Cardiac fibroblast (primary cell): ENCODE results near the gene CTSE.
"Not testable (repeated sequence)": the region's sequence is repeated elsewhere in the genome, so short reads cannot be mapped to it uniquely, and the experiment has no call there.

Source experiments
- DNase-seq, 2 donors: peaks; one replicate each; pipeline versions ENCODE4 v3.0.0 to v3.0.0-alpha.2; 2010; ENCODE audit warnings: low read depth in 2 of 2
- H3K4me3 ChIP-seq, 2 donors: replicated peaks in 1 of 2; 1 replicate in 1 of 2; 2 replicates in 1 of 2; pipeline ENCODE4 v1.5.1; 2011; ENCODE audit warnings: low read depth in 2 of 2, low read length in 2 of 2, mild to moderate bottlenecking in 2 of 2, moderate library complexity in 1 of 2
- TF ChIP-seq, protein P1 (sequence below): IDR thresholded peaks from one replicate; pipeline ENCODE4 v1.5.1; 2011; ENCODE audit warnings: low read depth, mild to moderate bottlenecking, low read length, inconsistent platforms

CTSE gene

DNA sequence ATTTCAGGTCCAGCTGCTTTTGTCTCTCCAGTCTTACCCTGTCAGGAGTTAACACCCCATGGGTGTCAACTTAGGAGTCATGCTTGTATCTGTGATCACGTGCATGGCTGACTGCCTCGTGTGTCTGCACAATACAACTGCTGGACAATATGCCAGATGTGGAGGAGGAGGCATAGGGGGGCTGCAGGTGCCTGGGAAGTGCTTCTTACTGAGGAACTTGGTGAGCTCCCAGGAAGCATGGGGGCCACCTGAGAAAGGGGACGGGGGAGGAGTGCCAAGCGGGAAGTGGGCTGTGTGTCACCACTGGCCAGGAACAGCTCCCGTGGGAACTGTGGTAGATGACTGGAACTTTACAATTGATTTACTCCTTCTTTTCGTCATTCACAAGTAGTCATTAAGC lies 38.8 kb upstream of the CTSE start:
- no peak overlapping the region for H3K4me3 ChIP-seq
- peak in 1 of 2 donors; percentile 17 for DNase-seq
- TF ChIP-seq, protein P1, sequence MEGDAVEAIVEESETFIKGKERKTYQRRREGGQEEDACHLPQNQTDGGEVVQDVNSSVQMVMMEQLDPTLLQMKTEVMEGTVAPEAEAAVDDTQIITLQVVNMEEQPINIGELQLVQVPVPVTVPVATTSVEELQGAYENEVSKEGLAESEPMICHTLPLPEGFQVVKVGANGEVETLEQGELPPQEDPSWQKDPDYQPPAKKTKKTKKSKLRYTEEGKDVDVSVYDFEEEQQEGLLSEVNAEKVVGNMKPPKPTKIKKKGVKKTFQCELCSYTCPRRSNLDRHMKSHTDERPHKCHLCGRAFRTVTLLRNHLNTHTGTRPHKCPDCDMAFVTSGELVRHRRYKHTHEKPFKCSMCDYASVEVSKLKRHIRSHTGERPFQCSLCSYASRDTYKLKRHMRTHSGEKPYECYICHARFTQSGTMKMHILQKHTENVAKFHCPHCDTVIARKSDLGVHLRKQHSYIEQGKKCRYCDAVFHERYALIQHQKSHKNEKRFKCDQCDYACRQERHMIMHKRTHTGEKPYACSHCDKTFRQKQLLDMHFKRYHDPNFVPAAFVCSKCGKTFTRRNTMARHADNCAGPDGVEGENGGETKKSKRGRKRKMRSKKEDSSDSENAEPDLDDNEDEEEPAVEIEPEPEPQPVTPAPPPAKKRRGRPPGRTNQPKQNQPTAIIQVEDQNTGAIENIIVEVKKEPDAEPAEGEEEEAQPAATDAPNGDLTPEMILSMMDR = no peak

DNA sequence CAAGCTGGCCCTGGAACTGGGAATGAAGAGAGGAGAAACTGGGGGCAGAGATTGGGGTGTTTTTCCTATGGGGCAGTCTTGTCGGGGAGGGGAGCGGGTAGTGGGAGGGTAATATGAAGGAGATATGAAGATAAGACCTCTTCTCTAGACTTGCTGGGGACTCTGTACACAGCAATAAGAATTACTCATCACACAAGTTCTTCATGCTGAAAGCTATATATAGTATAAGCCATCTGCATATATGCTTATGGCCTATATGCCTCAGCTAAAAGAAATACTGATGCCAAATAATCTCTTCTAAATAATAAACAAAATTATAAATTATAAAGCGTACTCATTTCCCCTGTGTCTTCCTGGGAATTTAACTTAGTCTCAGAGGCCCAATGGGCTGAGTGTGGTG lies 37.1 kb upstream of the CTSE start:
- TF ChIP-seq, protein P1 = no peak

DNA sequence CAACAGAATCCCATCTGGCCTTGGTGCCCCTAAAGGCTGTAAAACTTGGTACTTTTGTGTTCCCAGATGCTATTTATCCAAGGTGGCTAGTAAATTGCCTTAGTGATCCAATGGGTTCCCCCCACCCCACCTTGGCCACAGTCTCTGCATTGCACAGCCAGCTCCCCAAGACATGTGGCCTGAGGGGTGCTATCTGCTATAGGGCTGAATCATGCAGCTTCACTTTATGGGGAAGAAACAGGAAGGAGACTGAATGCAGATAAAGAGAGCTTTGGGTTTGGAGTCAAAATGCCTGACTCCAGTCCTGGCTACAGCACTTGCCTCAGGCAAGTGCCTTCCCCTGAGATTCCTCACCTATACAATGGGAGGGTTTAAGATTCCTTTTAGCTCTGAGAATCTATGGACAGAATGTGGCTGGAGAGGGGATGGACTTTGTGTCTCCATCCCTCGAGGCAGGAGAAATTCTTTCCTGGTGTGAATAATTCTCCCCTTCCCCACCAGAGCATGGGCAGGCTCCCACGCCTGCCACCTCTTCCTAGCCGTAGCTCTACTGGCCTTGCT lies 35.7 kb upstream of the CTSE start:
- no peak overlapping the region for H3K4me3 ChIP-seq
- no peak for DNase-seq
- TF ChIP-seq, protein P1 = no peak

More for the DNA sequence above, 37.1 kb upstream of the CTSE start:
- no peak overlapping the region for H3K4me3 ChIP-seq
- DNase-seq = no peak

DNA sequence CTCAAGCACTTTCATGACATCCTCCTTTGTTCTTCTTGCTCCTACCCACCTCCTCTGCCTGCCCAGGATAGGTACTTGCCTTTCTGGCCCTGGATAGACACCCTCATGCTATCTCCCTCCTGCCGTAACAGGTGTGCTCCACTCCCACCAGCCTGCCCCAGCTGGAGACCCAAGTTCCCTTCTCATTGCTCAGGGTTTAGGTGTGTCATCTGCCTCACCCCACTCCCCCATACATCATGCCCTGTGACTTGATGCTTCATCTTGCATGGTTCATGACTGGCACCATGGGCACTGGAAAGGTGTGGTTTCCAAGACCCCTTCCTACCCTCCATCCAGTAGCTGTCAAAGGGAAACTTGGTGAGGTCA lies 35.2 kb upstream of the CTSE start:
- H3K4me3 ChIP-seq = no peak overlapping the region
- DNase-seq = no peak
- TF ChIP-seq, protein P1 = no peak

DNA sequence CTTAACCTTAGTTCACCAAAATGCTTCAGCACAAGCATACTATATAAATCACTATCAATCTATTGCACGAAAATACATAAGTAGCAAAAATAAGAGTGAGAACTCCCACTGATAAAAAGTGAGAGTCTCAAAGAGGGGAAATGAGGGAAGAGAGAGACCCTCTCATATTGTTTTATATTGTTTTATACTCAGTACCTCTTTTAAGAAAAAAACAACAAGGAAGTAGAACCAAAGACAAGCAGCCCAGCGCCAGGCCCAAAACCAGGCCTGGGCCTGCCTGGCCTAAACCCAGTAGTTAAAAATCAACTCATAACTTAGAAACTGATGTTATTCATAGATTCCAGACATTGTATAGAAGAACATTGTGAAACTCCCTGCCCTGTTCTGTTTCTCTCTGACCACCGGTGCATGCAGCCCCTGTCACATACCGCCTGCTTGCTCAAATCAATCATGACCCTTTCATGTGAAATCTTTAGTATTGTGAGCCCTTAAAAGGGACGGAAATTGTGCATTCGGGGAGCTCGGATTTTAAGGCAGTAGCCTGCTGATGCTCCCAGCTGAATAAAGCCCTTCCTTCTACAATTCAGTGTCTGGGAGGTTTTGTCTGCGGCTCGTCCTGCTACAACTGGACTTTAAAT lies 34.7 kb upstream of the CTSE start:
- H3K4me3 ChIP-seq, DNase-seq: not testable (repeated sequence)

DNA sequence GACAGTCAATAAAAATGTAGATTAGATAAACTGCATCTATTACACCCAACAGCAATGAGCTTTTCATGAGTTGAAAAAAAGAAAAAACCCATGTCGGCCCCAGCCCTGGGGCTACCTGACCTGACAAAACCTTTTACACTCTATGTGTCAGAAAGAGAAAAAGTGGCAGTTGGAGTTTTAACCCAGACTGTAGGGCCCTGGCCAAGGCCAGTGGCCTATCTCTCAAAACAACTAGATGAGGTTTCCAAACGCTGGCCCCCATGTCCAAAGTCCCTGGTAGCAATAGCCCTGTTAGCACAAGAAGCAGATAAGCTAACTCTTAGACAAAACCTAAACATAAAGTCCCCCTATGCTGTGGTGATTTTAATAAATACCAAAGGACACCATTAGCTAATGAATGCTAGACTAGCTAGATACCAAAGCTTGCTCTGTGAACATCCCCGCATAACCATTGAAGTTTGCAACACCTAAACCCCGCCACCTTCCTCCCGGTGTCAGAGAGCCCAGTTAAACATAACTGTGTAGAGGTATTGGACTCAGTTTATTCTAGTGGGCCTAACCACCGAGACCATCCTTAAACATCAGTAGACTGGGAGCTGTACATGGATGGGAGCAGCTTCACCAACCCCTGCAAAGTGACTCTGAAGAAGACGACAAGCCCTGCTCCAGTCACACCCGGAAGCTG lies 32.1 kb upstream of the CTSE start:
- DNase-seq, H3K4me3 ChIP-seq: not testable (repeated sequence)

DNA sequence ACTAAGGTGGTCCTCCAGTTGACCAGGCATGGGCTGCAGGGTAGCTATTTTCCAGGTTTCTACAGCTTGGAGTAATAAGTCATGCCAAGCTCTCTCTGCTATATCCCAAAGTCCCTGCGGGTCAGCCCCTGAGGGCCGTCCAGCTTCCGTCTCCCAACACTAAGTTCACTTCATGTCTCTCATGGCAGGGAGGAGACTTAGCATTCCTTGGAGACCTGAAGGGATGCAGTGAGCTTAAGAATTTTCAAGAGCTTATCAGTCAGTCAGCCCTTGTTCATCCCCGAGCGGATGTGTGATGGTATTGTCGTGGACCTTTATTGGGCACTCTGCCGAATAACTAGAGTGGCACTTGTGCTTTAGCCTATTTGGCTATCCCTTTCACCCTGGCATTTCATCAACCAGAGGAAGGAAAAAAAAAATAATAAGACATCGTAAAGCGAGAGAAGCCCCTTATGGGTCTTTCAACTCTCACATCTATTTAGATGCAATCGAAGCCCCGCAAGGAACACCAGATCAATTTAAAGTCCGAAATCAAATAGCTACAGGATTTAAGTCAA lies 31.5 kb upstream of the CTSE start:
- H3K4me3 ChIP-seq, DNase-seq: not testable (repeated sequence)

DNA sequence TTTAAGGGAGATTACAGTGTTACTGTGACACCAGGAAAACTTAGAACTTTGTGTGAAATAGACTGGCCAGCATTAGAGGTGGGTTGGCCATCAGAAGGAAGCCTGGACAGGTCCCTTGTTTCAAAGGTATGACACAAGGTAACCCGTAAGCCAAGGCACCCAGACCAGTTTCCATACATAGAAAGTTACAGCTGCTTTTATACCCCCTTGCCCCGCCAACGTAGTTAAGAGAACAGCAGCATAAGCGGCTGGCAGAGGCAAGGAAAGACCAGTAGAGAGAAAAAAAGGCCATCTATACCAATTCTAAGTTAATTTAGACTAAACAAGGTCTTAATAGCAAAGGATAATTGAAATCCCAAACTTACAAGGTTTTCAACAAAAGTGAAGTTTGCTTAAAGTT lies 29.9 kb upstream of the CTSE start:
- not testable (repeated sequence) for H3K4me3 ChIP-seq, DNase-seq

DNA sequence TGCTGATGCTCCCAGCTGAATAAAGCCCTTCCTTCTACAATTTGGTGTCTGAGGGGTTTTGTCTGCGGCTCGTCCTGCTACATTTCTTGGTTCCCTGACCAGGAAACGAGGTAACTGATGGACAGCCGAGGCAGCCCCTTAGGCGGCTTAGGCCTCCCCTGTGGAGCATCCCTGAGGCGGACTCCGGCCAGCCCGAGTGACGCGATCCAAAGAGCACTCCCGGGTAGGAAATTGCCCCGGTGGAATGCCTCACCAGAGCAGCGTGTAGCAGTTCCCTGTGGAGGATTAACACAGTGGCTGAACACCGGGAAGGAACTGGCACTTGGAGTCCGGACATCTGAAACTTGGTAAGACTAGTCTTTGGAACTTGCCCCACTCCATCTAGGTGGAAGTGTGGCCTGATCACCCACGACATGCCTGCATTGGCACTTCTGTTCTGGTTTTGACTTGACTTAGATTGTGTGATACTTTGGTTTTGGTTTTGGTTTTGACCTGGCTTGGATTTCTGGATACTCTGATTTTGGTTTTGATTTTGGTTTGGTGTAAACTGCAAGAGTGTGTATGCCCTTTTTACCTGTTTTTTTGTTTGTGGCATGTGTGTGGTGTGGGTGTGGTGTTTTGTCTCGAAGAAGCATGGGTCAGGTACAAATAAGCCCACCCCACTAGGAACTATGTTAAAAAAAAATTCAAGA lies 29.4 kb upstream of the CTSE start, which contains the start of gene RHEX:
Gene RHEX (plus strand): TSS at position 255 of the 692 bp plus-strand sequence. CDS start 44,656 bp downstream, outside the sequence.
- DNase-seq, H3K4me3 ChIP-seq: not testable (repeated sequence)

DNA sequence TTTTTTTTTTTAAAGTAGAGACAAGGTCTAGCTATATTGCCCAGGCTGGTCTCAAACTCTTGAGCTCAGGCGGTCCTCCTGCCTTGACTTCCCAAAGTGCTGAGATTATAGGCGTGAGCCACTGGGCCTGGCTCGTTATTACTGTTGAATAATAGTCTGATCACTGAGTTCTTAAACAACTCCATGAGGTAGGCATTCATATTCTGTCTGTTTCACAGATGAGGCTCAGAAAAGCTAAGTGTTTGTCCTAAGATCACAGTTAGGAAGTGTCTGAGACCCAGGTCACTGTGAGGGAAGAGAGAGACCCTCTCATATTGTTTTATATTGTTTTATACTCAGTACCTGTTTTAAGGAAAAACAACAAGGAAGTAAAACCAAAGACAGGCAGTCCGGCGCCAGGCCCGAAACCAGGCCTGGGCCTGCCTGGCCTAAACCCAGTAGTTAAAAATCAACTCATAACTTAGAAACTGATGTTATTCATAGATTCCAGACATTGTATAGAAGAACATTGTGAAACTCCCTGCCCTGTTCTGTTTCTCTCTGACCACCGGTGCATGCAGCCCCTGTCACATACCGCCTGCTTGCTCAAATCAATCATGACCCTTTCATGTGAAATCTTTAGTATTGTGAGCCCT lies 28.7 kb upstream of the CTSE start:
- H3K4me3 ChIP-seq, DNase-seq: not testable (repeated sequence)
